Muscle of arm (tissue), 12 donors: Measurements from ENCODE around the gene DNAI4. TPM values are rescaled to one million over a fixed set of nuclear protein-coding genes. Genes with fewer than 3 reads are reported as not detected.
"Not testable (repeated sequence)": the region's sequence is repeated elsewhere in the genome, so short reads cannot be mapped to it uniquely, and the experiment has no call there.

Experiments used
- DNase-seq: peaks from one replicate; pipeline ENCODE4 v3.0.0-alpha.2; 2013
- polyA plus RNA-seq, 12 donors: library from polyadenylated mRNA; unstranded; fragments of 120-200 nt; gene quantifications; one replicate each; pipeline ENCODE4 v1.2.1, GENCODE V29; 2013; ENCODE audit not compliant: insufficient read length in 12 of 12

The DNAI4 gene
- polyA plus RNA-seq, 12 donors, result 3.0 to 5.2 (median 3.9) TPM; not detected in 2

DNA sequence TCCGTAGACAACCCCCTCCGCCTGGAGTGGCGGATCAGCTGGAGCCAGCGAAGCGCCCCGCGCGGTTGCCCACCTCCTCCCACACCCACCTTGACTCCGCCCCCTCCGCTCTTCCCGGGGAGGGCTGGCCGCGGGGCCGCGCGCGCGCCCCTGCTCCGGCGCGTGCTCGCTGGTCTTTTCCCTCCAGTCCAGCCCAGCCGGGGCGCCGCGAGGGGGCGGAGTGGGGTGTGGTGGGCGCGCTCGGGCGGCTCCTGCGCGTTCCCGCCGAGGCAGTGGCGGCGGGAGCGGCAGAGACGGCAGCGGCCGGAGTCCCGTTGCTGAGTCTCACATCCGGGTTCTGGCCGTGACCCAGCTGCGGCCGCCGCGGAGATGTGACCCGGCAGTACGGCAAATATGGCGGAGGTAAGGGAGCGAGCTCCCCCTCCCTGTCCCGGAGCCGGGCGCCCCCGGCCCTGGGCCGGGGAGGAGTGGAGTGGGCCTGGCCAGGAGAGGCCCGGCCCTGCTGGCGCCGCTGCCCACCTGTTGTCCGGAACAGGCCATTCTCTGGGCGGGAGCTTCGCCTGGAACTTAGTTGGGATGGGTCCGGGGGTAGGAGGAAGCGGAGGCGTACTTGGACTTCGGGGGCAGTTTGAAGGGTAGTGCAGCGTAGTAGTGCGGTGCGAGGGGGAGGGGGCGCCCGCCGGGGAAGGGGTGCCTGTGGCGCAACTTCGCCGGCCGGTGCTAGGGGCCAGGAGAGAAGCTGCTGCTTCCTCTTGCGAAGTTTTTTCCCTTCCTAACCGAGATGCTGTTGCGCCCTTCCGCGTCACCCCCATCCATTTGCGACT lies 5.6 kb upstream of the DNAI4 start:
- peak; percentile 93 for DNase-seq

DNA sequence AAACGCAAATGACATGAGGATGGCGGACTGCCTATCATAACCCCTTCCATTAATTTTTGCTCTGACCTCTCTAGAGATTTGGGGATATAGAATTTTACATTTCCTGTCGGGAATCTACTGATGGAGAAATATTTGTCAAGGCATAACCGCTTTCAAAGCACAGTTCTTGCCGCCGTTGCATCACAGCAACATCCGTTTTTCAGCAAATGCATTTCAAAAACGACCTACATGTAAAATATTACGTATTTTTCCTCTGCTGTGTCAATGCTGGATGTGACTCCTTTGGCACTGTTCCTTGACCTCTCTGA lies 5.0 kb upstream of the DNAI4 start:
- DNase-seq, result no peak

DNA sequence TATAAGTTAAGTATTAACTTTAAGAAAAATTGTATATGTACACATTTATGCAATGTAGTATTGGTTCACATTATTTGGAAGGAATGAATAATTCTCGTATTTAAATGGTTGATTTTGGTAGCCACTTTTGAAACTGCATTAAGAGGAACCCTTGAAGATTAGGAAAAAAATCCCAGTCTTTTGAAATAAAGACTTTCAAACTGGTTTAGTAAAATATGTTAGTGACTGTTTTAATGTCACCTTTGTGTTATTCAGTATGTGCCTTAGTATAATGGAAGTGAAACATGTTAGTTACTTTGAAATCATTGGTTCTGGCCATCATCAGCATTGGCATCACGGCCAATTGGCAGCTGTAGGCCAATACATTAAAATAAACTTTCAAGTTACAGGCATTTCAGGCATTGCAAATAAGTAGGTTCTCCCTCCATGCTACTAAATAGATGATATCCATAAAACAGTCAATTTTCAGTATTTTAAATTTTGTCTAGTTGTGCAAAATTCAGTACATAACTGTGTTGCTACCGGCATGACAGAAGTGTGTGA lies 4.6 kb upstream of the DNAI4 start:
- no peak for DNase-seq

DNA sequence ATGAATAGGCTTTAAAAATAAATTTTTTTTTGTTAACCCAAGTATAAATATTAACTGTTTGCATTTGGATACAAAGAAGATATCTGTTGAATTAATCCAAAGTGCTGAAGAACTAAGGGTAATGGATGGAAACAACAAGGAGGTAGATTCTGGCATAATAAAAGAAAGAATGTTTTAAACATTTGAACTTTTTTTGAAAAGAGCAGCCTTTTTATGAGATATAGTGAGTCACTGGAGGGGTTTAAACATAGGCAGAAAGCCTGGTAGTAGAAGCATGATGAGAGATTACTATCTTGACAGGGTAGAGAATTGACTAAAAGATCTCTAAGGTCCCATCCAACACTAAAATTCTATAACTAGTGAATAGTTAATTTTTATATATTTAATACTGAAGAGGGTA lies 2.9 kb upstream of the DNAI4 start:
- no peak for DNase-seq

DNA sequence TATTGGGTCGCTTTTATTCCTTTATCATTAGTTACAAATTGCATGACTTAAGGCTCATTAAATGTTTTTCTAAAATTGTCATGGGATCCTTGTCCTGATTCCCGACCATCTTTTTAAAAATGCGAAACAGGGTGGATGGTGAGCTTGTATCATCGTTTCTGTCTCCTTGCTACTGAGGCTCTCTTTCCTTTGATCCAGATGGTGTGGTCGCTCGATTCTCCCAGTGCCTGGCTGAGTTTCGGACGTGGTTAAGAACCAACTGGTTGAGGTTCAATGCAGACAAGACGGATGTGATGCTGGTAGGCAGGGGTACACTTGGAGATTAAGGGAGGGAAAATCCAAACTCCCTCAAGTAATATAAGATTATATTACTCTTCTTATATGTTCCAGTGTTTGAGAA lies 1.3 kb upstream of the DNAI4 start:
- DNase-seq, result no peak

DNA sequence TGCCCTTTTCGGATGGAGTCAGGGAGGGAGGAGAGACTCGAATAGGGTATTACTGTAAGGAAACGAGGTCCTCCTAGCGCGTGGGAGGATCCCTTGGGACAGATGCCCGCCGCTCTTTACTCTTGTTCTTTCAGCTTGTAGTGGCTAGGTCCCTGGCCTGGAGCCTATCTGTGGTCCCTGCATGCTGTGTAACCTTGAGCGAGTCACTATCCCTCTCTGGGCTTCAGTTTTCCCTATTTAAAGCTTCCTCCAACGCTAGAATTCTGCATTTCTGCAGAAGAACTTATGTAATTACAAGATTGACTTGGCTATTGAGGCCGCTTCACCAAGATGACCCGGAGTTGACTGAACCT lies 878 bp upstream of the DNAI4 start:
- no peak for DNase-seq

DNA sequence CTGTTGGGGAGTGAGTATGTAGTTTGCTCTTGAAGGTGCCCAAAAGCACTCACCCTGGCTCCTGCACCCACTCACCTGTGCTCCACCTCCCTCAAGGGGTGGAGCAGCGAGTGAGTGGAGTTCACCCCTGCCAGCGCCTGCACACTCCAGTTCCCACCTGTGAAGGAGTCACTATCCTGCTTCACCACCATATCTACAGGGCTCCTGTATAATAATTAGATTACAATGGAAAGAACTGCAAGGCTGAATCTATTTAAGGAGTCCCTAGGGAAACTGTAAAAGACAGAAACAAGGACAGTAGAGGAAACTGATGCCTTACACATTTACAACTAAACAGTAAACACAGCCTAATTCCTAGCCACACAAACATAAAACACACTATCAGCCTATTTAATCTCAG lies 4.1 kb downstream of the DNAI4 start:
- no peak for DNase-seq

DNA sequence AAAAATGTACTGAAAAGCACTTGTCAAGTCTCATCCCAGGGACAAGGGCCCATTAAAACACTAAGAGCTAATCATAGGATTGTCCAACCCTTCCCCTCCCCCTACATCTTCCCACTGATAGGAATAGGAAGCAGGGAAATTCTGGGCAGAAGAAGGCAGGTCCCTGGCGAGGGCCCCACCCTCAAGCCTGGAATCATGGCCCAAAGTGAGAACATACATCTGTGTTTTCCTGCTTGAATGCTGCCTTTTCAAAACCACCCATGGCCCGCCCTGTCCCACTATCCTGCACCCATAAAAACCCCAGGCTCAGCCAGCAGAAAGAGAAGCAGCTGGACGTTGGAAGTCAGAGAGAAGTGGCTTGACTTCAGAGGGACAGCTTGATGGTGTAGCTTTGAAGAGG lies 4.8 kb downstream of the DNAI4 start:
- no peak for DNase-seq

DNA sequence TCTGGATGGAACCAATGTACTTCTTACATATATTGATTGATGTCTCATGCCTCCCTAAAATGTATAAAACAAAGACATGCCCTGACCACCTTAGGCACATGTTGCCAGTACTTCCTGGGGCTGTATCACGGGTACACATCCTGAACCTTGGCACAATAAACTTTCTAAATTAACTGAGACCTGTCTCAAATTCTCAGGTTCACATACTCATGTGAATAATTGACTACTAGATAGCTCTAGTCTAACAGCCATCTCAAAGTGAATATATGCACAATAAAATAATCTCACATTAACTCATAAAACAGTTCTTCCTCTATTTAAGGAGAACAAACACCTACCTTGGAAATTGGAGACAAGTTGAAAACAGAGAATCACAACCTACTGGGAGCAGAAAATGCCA lies 5.6 kb downstream of the DNAI4 start:
- no peak for DNase-seq

DNA sequence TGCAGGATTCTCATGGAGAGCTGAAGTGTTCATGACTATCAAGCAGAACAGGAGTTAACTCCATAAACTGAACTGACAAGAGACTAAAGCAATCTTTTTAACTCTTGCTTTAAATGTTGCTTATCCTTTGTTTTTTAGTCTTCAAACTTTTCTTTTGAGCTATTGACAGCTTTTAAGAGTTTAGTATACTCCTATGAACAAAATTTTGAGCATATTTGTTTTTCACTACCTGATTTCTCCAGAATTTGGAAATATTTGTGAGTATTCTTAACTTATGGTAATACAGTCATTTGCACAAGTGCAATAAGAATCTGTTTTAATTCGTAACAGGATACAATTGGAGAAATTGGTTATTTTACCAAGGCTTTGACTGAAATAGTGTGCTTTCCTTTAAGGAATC lies 7.2 kb downstream of the DNAI4 start:
- no peak for DNase-seq

DNA sequence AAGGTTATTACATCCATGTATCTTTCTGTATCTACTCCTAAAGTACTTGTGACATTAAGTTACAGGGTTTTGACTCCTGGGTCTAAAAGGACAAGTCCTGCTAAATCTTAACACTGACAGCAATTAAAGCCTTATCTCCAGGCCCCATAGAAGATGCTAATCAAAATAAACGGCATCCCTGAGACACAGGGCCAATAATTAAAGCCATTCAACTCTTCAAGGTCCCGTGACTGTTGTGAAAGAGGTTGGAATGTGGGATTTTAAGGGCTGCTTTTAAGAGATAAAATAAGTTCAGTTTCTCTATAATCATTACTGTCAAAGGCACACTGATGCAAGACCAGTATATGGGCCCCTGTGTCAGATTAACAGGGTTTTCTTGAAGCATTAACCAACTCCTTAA lies 8.3 kb downstream of the DNAI4 start:
- DNase-seq, result no peak

DNA sequence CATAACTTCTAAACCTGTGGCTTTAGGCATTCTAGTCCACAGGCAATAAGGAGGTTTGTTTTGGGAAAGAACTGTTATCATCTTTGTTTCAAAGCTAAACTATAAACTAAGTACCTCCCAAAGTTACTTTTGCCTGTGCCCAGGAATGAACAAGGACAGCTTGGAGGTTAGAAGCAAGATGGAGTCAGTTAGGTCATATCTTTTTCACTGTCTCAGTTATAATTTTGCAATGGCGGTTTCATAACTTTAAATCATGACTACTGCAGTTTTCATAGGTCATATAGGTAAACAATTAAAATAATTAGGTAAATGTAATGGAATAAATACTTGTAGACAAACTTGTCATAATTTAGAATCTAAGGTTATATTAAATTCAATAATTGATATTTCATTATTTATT lies 9.5 kb downstream of the DNAI4 start:
- not testable (repeated sequence) for DNase-seq

DNA sequence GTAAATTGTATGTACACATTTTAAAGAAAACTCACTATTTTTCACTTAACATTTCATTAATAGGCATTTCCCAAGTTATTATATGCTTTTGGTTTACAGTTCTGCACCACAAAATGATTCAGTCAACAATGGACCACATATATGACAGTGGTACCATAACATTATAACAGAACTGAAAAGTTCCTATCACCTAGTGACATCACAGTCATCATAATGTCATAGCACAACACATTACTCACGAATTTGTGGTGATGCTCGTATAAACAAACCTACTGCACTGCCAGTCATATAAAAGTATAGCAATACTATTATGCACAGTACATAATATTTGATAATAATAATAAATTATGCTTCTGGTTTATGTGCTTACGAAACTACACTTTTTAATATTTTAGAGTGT lies 30.9 kb downstream of the DNAI4 start:
- DNase-seq, result no peak

DNA sequence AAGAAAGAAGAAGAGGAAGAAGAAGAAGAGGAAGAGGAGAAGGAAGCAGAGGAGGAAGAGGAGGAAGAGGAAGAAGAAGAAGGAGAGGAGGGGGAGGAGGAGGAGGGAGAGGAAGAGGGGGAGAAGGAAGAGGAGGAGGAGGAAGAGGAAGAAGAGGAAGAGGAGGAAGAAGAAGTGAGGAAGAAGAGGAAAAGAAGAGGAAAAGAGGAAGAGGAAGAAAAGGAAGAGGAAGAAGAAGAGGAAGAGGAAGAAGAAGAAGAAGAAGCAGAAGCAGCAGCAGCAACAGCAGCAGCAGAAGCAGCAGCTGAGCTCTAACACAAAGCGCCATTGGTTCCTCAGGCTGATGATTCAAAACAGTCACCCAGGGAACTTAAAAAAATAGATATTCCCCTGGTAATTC lies 34.0 kb downstream of the DNAI4 start:
- DNase-seq, result no peak

DNA sequence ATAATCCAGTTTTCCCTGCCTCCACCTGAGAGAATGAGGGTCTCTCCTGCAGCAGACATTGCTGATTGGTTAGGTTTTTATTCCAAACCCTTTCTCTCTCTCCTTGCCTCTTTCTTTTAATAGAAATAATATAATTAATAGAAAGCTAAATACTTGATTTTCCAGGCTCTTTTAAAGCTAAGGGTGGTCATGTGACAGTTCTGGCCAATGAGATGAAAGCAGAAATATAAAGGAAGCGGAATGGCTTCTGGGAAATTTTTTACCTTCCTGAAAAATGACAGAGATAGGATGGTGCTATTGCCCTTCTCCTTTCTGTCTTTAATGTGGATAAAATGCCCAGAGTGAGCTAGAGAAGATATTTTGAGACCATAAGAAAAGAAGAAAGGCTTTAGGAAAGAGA lies 35.6 kb downstream of the DNAI4 start:
- no peak for DNase-seq

DNA sequence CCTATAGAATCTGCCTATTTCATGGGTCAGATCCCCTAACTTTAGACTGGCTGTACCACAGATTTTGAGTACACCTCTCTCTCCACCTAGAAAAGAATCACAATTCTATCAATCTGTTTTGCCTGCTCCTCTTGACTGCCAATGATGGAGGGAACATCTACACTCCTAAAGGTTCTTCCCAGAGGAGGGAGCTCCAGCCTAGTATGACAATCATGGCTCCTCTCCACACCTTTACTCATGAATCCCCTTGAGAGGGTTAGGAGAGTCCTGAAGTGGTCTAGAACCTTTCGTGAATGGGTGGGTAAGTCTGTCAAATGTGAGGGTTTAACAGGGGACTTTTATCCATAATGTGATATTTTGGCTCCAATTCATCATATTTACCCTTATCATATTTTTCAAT lies 48.0 kb downstream of the DNAI4 start:
- DNase-seq, result no peak

DNA sequence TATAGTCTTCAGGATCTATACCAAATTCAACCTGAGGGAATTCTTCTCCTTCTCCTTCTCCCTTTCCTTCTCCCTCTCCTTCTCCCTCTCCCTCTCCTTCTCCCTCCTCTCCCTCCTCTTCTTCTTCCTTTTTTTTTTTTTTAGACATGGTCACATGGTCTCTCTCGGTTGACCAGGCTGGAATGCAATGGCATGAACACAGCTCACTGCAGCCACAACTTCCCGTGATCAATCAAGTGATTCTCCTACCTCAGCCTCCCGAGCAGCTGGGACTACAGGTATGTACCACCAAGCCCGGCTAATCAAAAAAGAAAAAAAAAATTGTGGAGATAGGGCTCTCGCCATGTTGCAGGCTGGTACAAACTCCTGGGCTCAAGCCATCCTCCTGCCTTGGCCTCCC lies 51.5 kb downstream of the DNAI4 start:
- no peak for DNase-seq

DNA sequence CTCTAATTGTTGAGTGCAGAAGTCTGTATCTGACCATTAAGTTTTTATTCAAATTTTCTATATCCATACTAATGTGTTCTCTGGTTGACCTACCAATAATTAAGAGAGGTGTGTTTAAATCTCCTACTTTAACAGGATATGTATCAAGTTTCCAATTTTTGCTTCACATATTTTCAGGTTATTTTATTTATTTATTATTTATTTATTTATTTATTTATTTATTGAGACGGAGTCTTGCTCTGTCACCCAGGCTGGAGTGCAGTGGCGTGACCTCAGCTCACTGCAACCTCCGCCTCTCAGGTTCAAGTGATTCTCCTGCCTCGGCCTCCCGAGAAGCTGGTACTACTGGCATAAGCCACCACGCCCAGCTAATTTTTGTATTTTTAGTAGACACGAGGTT lies 52.6 kb downstream of the DNAI4 start:
- not testable (repeated sequence) for DNase-seq

DNA sequence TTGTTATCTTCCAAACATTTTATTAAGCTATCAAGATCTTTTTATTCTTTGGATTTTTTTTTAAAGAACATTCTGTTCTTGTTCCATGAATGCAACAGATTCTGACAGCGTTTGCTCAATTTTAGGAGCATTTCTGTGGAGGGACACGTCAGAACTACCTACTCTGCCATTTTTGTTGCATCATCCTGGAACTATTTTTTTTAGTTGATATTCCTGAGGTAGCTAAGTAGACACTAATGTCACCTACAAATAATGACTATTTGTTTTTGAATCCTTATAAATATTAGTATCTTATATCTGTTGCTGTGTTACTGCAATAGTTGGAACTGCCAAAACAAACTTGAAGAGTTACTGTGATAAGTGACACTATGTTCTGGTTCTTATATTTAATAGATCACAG lies 57.2 kb downstream of the DNAI4 start:
- no peak for DNase-seq

DNA sequence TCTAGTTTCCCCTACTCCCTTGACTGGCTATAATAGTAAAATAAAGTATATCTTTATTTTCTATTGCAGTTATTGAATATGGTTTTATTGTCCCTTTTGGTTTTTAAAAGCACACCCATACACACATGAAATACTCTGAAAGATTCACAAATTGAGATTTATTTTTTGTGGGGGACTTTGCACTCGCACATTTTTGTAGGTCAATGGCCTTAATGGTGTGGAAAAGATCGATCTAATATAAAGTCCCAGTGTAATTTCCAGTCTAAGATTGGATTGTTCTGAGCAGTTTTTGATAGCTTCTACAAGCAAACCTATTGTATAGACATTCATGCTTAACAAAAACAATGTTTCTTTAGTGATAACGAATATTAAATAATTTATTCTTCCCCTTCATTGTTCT lies 64.1 kb downstream of the DNAI4 start:
- no peak for DNase-seq

DNA sequence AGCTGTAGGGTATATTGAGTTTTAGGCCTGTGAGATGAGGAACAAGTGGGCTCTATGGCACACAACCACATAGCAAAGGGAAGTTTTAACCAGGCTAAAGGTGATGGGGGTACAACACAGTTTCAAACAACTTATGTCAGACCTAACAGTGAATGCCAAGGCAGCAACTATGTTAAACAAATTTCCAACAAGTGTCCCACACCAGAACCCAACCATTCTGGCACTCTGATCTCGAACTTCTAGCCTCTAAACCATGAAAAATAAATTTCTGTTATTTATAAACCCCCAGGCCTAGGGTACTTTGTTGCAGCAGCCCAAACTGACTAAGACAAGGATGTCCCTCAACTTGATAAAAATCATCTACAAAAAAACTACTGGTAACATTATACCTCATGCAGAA lies 71.3 kb downstream of the DNAI4 start:
- DNase-seq, result no peak

DNA sequence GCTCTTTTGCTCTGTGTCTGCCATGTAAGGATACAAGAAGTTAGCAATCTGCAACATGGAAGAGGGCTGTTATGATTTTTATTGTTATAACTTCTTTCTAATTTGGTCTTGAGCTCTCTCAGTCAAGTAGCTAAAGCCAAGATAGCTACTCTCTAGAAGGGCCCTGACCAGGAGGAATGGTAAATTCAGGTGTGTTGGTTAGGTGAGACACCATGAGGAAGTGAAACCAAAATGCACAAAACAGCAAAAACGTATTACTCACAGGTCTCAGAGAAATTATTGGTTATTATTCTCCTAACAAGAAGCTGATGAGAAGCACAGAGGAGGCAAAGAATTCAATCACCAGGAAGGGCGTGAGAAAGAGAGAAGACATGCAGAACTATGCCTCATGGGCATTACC lies 71.8 kb downstream of the DNAI4 start:
- DNase-seq, result no peak

DNA sequence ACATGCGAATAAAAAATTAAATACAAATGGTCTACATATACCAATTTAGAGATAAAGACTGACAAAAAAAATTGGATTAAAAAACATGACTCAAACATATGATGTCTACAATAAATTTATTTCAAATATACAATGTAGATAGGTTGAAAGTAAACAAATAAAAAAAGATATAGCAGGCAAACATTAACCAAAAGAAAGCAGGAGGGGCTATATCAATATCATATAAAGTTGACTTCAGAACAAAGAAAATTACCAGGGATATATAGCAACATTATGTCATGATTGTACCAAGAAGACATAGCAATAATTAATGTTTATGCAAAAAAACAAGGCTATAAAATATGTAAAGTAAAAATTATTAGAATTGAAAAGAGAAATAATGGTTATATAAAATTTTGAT lies 73.7 kb downstream of the DNAI4 start:
- no peak for DNase-seq

DNA sequence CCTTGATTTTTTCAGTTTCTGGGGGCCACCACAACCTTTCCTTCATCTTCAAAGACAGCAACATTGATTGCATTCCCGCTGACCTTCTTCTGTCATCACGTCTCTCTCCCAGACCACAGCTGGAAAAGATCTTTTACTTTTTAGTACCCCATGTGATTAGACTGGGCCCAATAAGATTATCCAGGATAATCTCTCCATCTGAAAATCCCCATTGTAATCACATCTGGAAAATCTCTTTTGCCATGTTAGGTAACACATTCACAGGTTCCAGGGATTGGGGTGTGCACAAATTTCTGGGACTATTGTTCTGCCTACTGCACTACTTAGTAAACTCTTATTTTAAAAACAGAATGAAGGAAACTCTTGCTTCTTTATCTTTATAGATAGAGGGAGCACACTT lies 76.5 kb downstream of the DNAI4 start:
- no peak for DNase-seq
